Lung microvascular endothelial cell (primary cell): ENCODE measurements around the gene ADAM21. TPM values are rescaled to one million over a fixed set of nuclear protein-coding genes. Genes with fewer than 3 reads are reported as not detected.
"Not testable (repeated sequence)": the region's sequence is repeated elsewhere in the genome, so short reads cannot be mapped to it uniquely, and the experiment has no call there.

Experiments
- DNase-seq, 2 donors: peaks; one replicate each; pipeline versions ENCODE4 v3.0.0 to v3.0.0-alpha.2; 2010; ENCODE audit warnings: low read depth in 2 of 2
- total RNA-seq: library from RNA; depleted of rRNA; stranded (reverse); fragments of >200 nt; gene quantifications from 2 replicates; pipeline ENCODE4 v1.2.1, GENCODE V29; 2014

Gene ADAM21
- total RNA-seq, result under 0.01 TPM in 2 replicates

- no peak for DNase-seq
These were observed at the start of gene ADAM21 for GRCh38 chr14:70451874-70452273. TSS of gene ADAM21 (plus strand) at chr14:70452174. CDS start at chr14:70457500, 5,326 bp downstream.

GRCh38 chr14:70403335-70403734, 48.6 kb upstream of the ADAM21 start:
- DNase-seq, result peak in 1 of 2 donors; percentile 12

- not testable (repeated sequence) for DNase-seq
These were observed 45.8 kb upstream of the ADAM21 start for GRCh38 chr14:70406216-70406615.

- DNase-seq, result no peak
These were observed 44.4 kb upstream of the ADAM21 start for GRCh38 chr14:70407621-70408020.

- DNase-seq, result no peak
These were observed 36.2 kb upstream of the ADAM21 start for GRCh38 chr14:70415788-70416187.

- peak in 1 of 2 donors; percentile 16 for DNase-seq
These were observed 35.6 kb upstream of the ADAM21 start for GRCh38 chr14:70416338-70416724.

GRCh38 chr14:70416725-70417349, 35.1 kb upstream of the ADAM21 start, which contains the start of gene SYNJ2BP:
TSS of gene SYNJ2BP (minus strand) at chr14:70417090. CDS start at chr14:70416963, 127 bp downstream.
- DNase-seq, result peak; percentile 77 to 78

- not testable (repeated sequence) for DNase-seq
These were observed 32.6 kb upstream of the ADAM21 start for GRCh38 chr14:70419270-70419931.

GRCh38 chr14:70422538-70422937, 29.4 kb upstream of the ADAM21 start:
- DNase-seq, result no peak

GRCh38 chr14:70425354-70425753, 26.6 kb upstream of the ADAM21 start:
- DNase-seq, result no peak

- not testable (repeated sequence) for DNase-seq
These were observed 25.4 kb upstream of the ADAM21 start for GRCh38 chr14:70426555-70426954.

GRCh38 chr14:70436867-70437266, 15.1 kb upstream of the ADAM21 start:
- DNase-seq, result no peak

- no peak for DNase-seq
These were observed 10.3 kb upstream of the ADAM21 start for GRCh38 chr14:70441641-70442040.

GRCh38 chr14:70442750-70443149, 9.2 kb upstream of the ADAM21 start:
- peak; percentile 2 for DNase-seq

- peak; percentile 31 to 88 for DNase-seq
These were observed 3.2 kb upstream of the ADAM21 start for GRCh38 chr14:70448633-70449340.

- no peak for DNase-seq
These were observed 2.8 kb downstream of the ADAM21 start for GRCh38 chr14:70454731-70455130.

GRCh38 chr14:70468731-70469130, 16.8 kb downstream of the ADAM21 start:
- DNase-seq, result no peak

- DNase-seq, result not testable (repeated sequence)
These were observed 19.0 kb downstream of the ADAM21 start for GRCh38 chr14:70470863-70471563.

GRCh38 chr14:70472253-70473159, 20.5 kb downstream of the ADAM21 start:
- no peak for DNase-seq

GRCh38 chr14:70473825-70474224, 21.9 kb downstream of the ADAM21 start:
- no peak for DNase-seq

- DNase-seq, result not testable (repeated sequence)
These were observed 23.5 kb downstream of the ADAM21 start for GRCh38 chr14:70475459-70475858.
